ENCODE results near the gene NPIPB8. TPM values are rescaled to one million over a fixed set of nuclear protein-coding genes. Genes with fewer than 3 reads are reported as not detected.
"Not testable (repeated sequence)": the region's sequence is repeated elsewhere in the genome, so short reads cannot be mapped to it uniquely, and the experiment has no call there.

NPIPB8 gene
- total RNA-seq, 1 donor from 2014 or later = not detected

GRCh38 chr16:28591355-28591754, 46.5 kb upstream of the NPIPB8 start:
- H3K9me3 Mint-ChIP-seq = no peaks in the 10 kb centered on the region
- peaks cover 2% of the 10 kb centered on the region for H3K27me3 Mint-ChIP-seq (ENCODE audit: insufficient read depth, low read depth)
- H3K9me3 ChIP-seq (ENCODE audit: low read depth) = no peaks in the 10 kb centered on the region
- no peak overlapping the region for H3K9ac ChIP-seq
- no peaks in the 10 kb centered on the region for H3F3A ChIP-seq (ENCODE audit: low read depth)
- no peak overlapping the region for H3K4me3 Mint-ChIP-seq
- H3K27ac Mint-ChIP-seq = no peak overlapping the region
- peaks cover 2% of the 10 kb centered on the region for H3K4me1 Mint-ChIP-seq
- H3K4me3 ChIP-seq = no peak overlapping the region
- no peak overlapping the region for H2AFZ ChIP-seq (replicated peaks)
- H3K4me2 ChIP-seq = no peak overlapping the region
- no peaks in the 10 kb centered on the region for H3K79me2 ChIP-seq (ENCODE audit: low read depth)
- H3K36me3 Mint-ChIP-seq = peaks cover 10% of the 10 kb centered on the region
- H3K27me3 ChIP-seq = no peaks in the 10 kb centered on the region
- H3K4me1 ChIP-seq = no peaks in the 10 kb centered on the region
- H4K20me1 ChIP-seq (ENCODE audit: low read depth) = no peaks in the 10 kb centered on the region
- H3K27ac ChIP-seq = no peak overlapping the region
- DNase-seq (ENCODE audit: low spot score) = no peak
- no peaks in the 10 kb centered on the region for H3K36me3 ChIP-seq
- TF ChIP-seq EZH2phosphoT487 (IDR thresholded peaks at IDR 0.05) (no peak), CTCF (IDR thresholded peaks at IDR 0.05) (no peak), EZH2 (IDR thresholded peaks at IDR 0.05) (no peak)

- no peak overlapping the region for H2AFZ ChIP-seq (replicated peaks)
- peaks cover 8% of the 10 kb centered on the region for H3K27me3 Mint-ChIP-seq (ENCODE audit: insufficient read depth, low read depth)
- H4K20me1 ChIP-seq (ENCODE audit: low read depth) = no peaks in the 10 kb centered on the region
- no peak overlapping the region for H3K27ac Mint-ChIP-seq
- H3K4me1 ChIP-seq = peaks cover 9% of the 10 kb centered on the region
- no peak overlapping the region for H3K4me3 Mint-ChIP-seq
- H3K4me3 ChIP-seq = no peak overlapping the region
- DNase-seq (ENCODE audit: low spot score) = no peak
- no peaks in the 10 kb centered on the region for H3K27me3 ChIP-seq
- H3K36me3 Mint-ChIP-seq = peaks cover 8% of the 10 kb centered on the region
- no peak for TF ChIP-seq CTCF (IDR thresholded peaks at IDR 0.05)
- TF ChIP-seq EZH2 (IDR thresholded peaks at IDR 0.05) = no peak
- no peaks in the 10 kb centered on the region for H3K36me3 ChIP-seq
- H3K4me1 Mint-ChIP-seq = peaks cover 12% of the 10 kb centered on the region
- H3K9me3 ChIP-seq (ENCODE audit: low read depth) = no peaks in the 10 kb centered on the region
- no peaks in the 10 kb centered on the region for H3K79me2 ChIP-seq (ENCODE audit: low read depth)
- H3F3A ChIP-seq (ENCODE audit: low read depth) = no peaks in the 10 kb centered on the region
- H3K9me3 Mint-ChIP-seq = no peaks in the 10 kb centered on the region
- H3K27ac ChIP-seq = no peak overlapping the region
- no peak overlapping the region for H3K9ac ChIP-seq
- no peak overlapping the region for H3K4me2 ChIP-seq
These were observed 45.4 kb upstream of the NPIPB8 start for GRCh38 chr16:28592511-28592910.

- no peak overlapping the region for H3K27ac Mint-ChIP-seq
- DNase-seq (ENCODE audit: low spot score) = no peak
These were observed 44.8 kb upstream of the NPIPB8 start for GRCh38 chr16:28592979-28593553.

GRCh38 chr16:28595451-28595850, 42.4 kb upstream of the NPIPB8 start:
- H3K36me3 Mint-ChIP-seq; H3K27me3 ChIP-seq; H3K27ac Mint-ChIP-seq; H3K4me3 Mint-ChIP-seq; H4K20me1 ChIP-seq (ENCODE audit: low read depth); H3F3A ChIP-seq (ENCODE audit: low read depth); H3K4me3 ChIP-seq; H3K36me3 ChIP-seq; H3K27me3 Mint-ChIP-seq (ENCODE audit: insufficient read depth, low read depth); H3K9ac ChIP-seq; H3K9me3 ChIP-seq (ENCODE audit: low read depth); DNase-seq (ENCODE audit: low spot score); H2AFZ ChIP-seq (replicated peaks); H3K27ac ChIP-seq; H3K79me2 ChIP-seq (ENCODE audit: low read depth); H3K9me3 Mint-ChIP-seq; H3K4me2 ChIP-seq: not testable (repeated sequence)
- H3K4me1 ChIP-seq = peaks cover 12% of the 10 kb centered on the region
- H3K4me1 Mint-ChIP-seq = peaks cover 19% of the 10 kb centered on the region

More at GRCh38 chr16:28592979-28593553, 44.8 kb upstream of the NPIPB8 start:
- no peak overlapping the region for H3K4me3 ChIP-seq
- no peak overlapping the region for H2AFZ ChIP-seq (replicated peaks)
- H3K9me3 ChIP-seq (ENCODE audit: low read depth) = no peaks in the 10 kb centered on the region
- no peaks in the 10 kb centered on the region for H3K36me3 ChIP-seq
- H3K4me3 Mint-ChIP-seq = no peak overlapping the region
- H3K27ac ChIP-seq = no peak overlapping the region
- H3K4me1 Mint-ChIP-seq = peaks cover 18% of the 10 kb centered on the region
- no peak overlapping the region for H3K9ac ChIP-seq
- H3F3A ChIP-seq (ENCODE audit: low read depth) = no peaks in the 10 kb centered on the region
- TF ChIP-seq EZH2 (IDR thresholded peaks at IDR 0.05) = no peak
- no peak for TF ChIP-seq EZH2phosphoT487 (IDR thresholded peaks at IDR 0.05)
- TF ChIP-seq CTCF (IDR thresholded peaks at IDR 0.05) = no peak
- H3K4me1 ChIP-seq = peaks cover 12% of the 10 kb centered on the region
- peaks cover 8% of the 10 kb centered on the region for H3K27me3 Mint-ChIP-seq (ENCODE audit: insufficient read depth, low read depth)
- H3K9me3 Mint-ChIP-seq = no peaks in the 10 kb centered on the region
- no peaks in the 10 kb centered on the region for H3K27me3 ChIP-seq
- H3K4me2 ChIP-seq = no peak overlapping the region
- H3K36me3 Mint-ChIP-seq = peaks cover 8% of the 10 kb centered on the region
- no peaks in the 10 kb centered on the region for H4K20me1 ChIP-seq (ENCODE audit: low read depth)
- no peaks in the 10 kb centered on the region for H3K79me2 ChIP-seq (ENCODE audit: low read depth)

All from neural progenitor cell (in vitro differentiated cells).